ENCODE results near the gene AHCTF1. TPM values are rescaled to one million over a fixed set of nuclear protein-coding genes. Genes with fewer than 3 reads are reported as not detected.

Gene AHCTF1
- total and polyA plus RNA-seq, 9 of the 15 experiments (the other 6 are each of a cell fraction or from before 2014, with no cell fraction given), result 9.4 to 102 (median 47.6) TPM

DNA sequence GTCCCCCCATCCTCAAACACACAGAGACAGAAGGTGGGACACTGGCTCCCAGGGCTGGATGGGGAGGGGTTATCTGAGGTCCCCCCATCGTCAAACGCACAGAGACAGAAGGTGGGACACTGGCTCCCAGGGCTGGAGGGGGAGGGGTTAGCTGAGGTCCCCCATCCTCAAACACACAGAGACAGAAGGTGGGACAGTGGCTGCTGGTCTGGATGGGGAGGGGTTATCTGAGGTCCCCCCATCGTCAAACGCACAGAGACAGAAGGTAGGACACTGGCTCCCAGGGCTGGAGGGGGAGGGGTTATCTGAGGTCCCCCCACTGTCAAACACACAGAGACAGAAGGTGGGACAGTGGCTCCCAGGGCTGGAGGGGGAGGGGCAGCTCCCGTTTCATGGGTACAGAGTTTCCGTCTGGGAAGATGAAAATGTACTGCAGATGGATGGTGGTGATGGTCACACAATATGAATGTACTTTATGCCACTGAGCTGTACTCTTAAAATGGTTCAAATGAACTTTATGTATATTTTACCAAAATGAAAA is 138.3 kb downstream of the AHCTF1 start:
- ATAC-seq (no peak), FAIRE-seq (no peak), DNase-seq (ENCODE audit: extremely low read depth in 1 of 4, low spot score in 3 of 4) (no peak)
- BruUV-seq (replicated peaks), result no TSS peak
- peaks cover 5 to 61% of the 10 kb centered on the region in 2 experiments for H3K27me3 ChIP-seq (ENCODE audit: control insufficient read depth in 2 of 2, insufficient read depth in 2 of 2, low read length in 2 of 2)
- 2% methylated on average over 6 of the region's 6 CpGs for WGBS (ENCODE audit: insufficient coverage, low coverage, missing lambda C conversion rate)
- H3K9me1 ChIP-seq (ENCODE audit: control insufficient read depth, insufficient read depth, low read length), result no peaks in the 10 kb centered on the region
- no peak overlapping the region for H3K9ac ChIP-seq (ENCODE audit: insufficient read depth in 1 of 2, low read depth in 2 of 2, low read length in 2 of 2)
- H3K4me3 ChIP-seq, result no peak overlapping the region
- no peaks in the 10 kb centered on the region for H3K9me3 ChIP-seq (replicated peaks; ENCODE audit: control insufficient read depth, insufficient read depth, low read depth, low read length)
- intact Hi-C loops (cut with micrococcal nuclease), result no loop called here
- H3K4me1 ChIP-seq (replicated peaks in 1 of 2; ENCODE audit: control insufficient read depth in 2 of 2, insufficient read depth in 2 of 2, low read length in 2 of 2), result peaks cover 5 to 36% of the 10 kb centered on the region in 2 experiments; a peak in 3 of 5 replicates
- ChIA-PET CTCF (ENCODE audit: low intra/inter-chr PET ratio) (no interaction called here), POLR2A (interaction anchor here (0.5 to 1.1 kb wide), 2 partner anchors 103 to 200 kb away, joined by 3 read pairs; no protein-coding TSS in a partner anchor)
- H3K79me2 ChIP-seq (ENCODE audit: control insufficient read depth, insufficient read depth, low read length), result no peaks in the 10 kb centered on the region
- no peak overlapping the region for H3K27ac ChIP-seq (ENCODE audit: extremely low read depth, low read depth, low read length)
- no peak overlapping the region for H2AFZ ChIP-seq (ENCODE audit: low read depth, low read length)
- no peaks in the 10 kb centered on the region for H4K20me1 ChIP-seq (replicated peaks; ENCODE audit: control insufficient read depth, insufficient read depth, low read length)
- in situ Hi-C loops (cut with MboI), result no loop called here
- no peaks in the 10 kb centered on the region for H3K36me3 ChIP-seq (ENCODE audit: control insufficient read depth, insufficient read depth, low read length)
- TF ChIP-seq ARHGAP35 (IDR thresholded peaks at IDR 0.05; ENCODE audit: partially characterized antibody) (no peak), ZNF507 (tag; conservative IDR thresholded peaks at IDR 0.05) (no peak), RAD21 (CRISPR knock-in tag; conservative IDR thresholded peaks at IDR 0.05 in 1 of 2, IDR thresholded peaks at IDR 0.05 in 1 of 2) (no peak), GTF2A2 (tag; IDR thresholded peaks at IDR 0.05) (no peak), RAD51 (IDR thresholded peaks at IDR 0.05; ENCODE audit: borderline replicate concordance, low read depth) (no peak), XRCC3 (IDR thresholded peaks at IDR 0.05) (no peak)
- TF ChIP-seq, protein P1, sequence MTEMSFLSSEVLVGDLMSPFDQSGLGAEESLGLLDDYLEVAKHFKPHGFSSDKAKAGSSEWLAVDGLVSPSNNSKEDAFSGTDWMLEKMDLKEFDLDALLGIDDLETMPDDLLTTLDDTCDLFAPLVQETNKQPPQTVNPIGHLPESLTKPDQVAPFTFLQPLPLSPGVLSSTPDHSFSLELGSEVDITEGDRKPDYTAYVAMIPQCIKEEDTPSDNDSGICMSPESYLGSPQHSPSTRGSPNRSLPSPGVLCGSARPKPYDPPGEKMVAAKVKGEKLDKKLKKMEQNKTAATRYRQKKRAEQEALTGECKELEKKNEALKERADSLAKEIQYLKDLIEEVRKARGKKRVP (CRISPR knock-in tag; IDR thresholded peaks at IDR 0.05), result no peak
- H3K4me2 ChIP-seq (ENCODE audit: insufficient read depth, low read length), result no peak overlapping the region

All from K562 (cell line).